SK-N-SH (cell line): ENCODE measurements around the gene ETHE1. TPM values are rescaled to one million over a fixed set of nuclear protein-coding genes. Genes with fewer than 3 reads are reported as not detected.

ENCODE experiments used
- CTCF ChIA-PET: fragments of 300-600, 350-600 bp; formaldehyde crosslinking; extraction: SDS; loops from one replicate; lab custom pipeline; 2021; lab: Yijun Ruan, JAX
- POLR2A ChIA-PET: fragments of 350-600 bp; sonication (Branson Sonifier 250); formaldehyde crosslinking; extraction: SDS; loops from one replicate; lab custom pipeline; 2020; ENCODE audit warnings: antibody characterized with exemption, inconsistent platforms; lab: Yijun Ruan, JAX
- DNase-seq: peaks from one replicate; pipeline ENCODE4 v3.0.0; 2012
- H2AFZ ChIP-seq: fragments of 200-600 bp; sonication (generic); 2 replicates; pipeline ENCODE4 v1.8.1; 2016; ENCODE audit warnings: antibody characterized with exemption, mild to moderate bottlenecking, low read depth
- H3F3A ChIP-seq: fragments of 200-600 bp; sonication (generic); replicated peaks from 2 replicates; pipeline ENCODE3; 2016; ENCODE audit warnings: antibody characterized with exemption, mild to moderate bottlenecking; ENCODE audit not compliant: insufficient read depth
- H3K27ac ChIP-seq, 2 experiments: fragments of 200-500 bp in 1 of 2; fragments of 200-600 bp in 1 of 2; sonication (Bioruptor generic) in 1 of 2; sonication (generic), shearing (Covaris generic) in 1 of 2; 2 replicates each; pipeline versions ENCODE4 v1.5.1 to v1.6.1; 2014 to 2016; ENCODE audit warnings: low read depth in 2 of 2, inconsistent platforms in 1 of 2, low read length in 1 of 2, mild to moderate bottlenecking in 1 of 2, mixed read lengths in 1 of 2
- H3K27me3 ChIP-seq: fragments of 200-600 bp; sonication (generic), shearing (Covaris generic); 2 replicates; pipeline ENCODE4 v1.6.1; 2016; ENCODE audit warnings: mixed run types; ENCODE audit not compliant: insufficient read depth
- H3K36me3 ChIP-seq, 2 experiments: fragments of 200-500 bp in 1 of 2; fragments of 200-600 bp in 1 of 2; sonication (Bioruptor generic) in 1 of 2; sonication (generic) in 1 of 2; replicated peaks in 1 of 2; 2 replicates each; pipeline versions ENCODE3 to v1.5.1; 2014 to 2016; ENCODE audit warnings: low read length in 1 of 2, mild to moderate bottlenecking in 1 of 2; ENCODE audit not compliant: insufficient read depth in 2 of 2, control insufficient read depth in 1 of 2
- H3K4me1 ChIP-seq, 2 experiments: fragments of 200-500 bp in 1 of 2; fragments of 200-600 bp in 1 of 2; sonication (Bioruptor generic) in 1 of 2; sonication (generic), shearing (Covaris generic) in 1 of 2; 2 replicates each; pipeline versions ENCODE4 v1.5.1 to v1.6.1; 2014 to 2016; ENCODE audit warnings: low read depth in 1 of 2, low read length in 1 of 2, mixed run types in 1 of 2; ENCODE audit not compliant: insufficient read depth in 2 of 2, control insufficient read depth in 1 of 2
- H3K4me2 ChIP-seq: fragments of 200-600 bp; sonication (generic), shearing (Covaris generic); 2 replicates; pipeline ENCODE4 v1.6.1; 2017; ENCODE audit warnings: mixed run types
- H3K4me3 ChIP-seq, 2 experiments: fragments of 200-500 bp in 1 of 2; fragments of 200-600 bp in 1 of 2; sonication (Bioruptor generic) in 1 of 2; sonication (generic), shearing (Covaris generic) in 1 of 2; 2 replicates each; pipeline versions ENCODE4 v1.5.1 to v1.8.1; 2014 to 2016; ENCODE audit warnings: low read depth in 2 of 2, inconsistent platforms in 1 of 2, low read length in 1 of 2, mild to moderate bottlenecking in 1 of 2, mixed read lengths in 1 of 2, moderate library complexity in 1 of 2
- H3K79me2 ChIP-seq: fragments of 200-600 bp; sonication (generic); 2 replicates; pipeline ENCODE4 v1.8.1; 2017; ENCODE audit warnings: mild to moderate bottlenecking; ENCODE audit not compliant: insufficient read depth
- H3K9ac ChIP-seq: fragments of 200-600 bp; sonication (generic); 2 replicates; pipeline ENCODE4 v1.6.1; 2017; ENCODE audit warnings: mixed run types
- H3K9me2 ChIP-seq: fragments of 200-600 bp; sonication (generic); 2 replicates; pipeline ENCODE4 v1.6.1; 2017; ENCODE audit warnings: mixed run types
- H3K9me3 ChIP-seq: fragments of 200-600 bp; sonication (generic); 2 replicates; pipeline ENCODE4 v1.6.1; 2017; ENCODE audit warnings: mixed run types, mild to moderate bottlenecking, moderate library complexity
- H4K20me1 ChIP-seq: fragments of 200-600 bp; sonication (generic); 2 replicates; pipeline ENCODE4 v1.6.1; 2017; ENCODE audit warnings: mild to moderate bottlenecking, mixed run types; ENCODE audit not compliant: insufficient read depth
- CHD2 ChIP-seq: fragments of 150-350 bp; IDR thresholded peaks from 2 replicates; pipeline ENCODE4 v1.6.1; 2018; ENCODE audit warnings: low read length; ENCODE audit not compliant: partially characterized antibody
- CTCF ChIP-seq: fragments of 200-600 bp; sonication (generic); IDR thresholded peaks from 2 replicates; pipeline ENCODE4 v1.6.1; 2017; ENCODE audit warnings: antibody characterized with exemption, mild to moderate bottlenecking, moderate library complexity
- JUND ChIP-seq: IDR thresholded peaks from 2 replicates; pipeline ENCODE4 v1.4.0; 2012
- RAD21 ChIP-seq: IDR thresholded peaks from 2 replicates; pipeline ENCODE4 v1.6.1; 2012; ENCODE audit warnings: mild to moderate bottlenecking, low read length
- SMC3 ChIP-seq: IDR thresholded peaks from 2 replicates; pipeline ENCODE4 v1.6.1; 2012; ENCODE audit warnings: low read depth, low read length, improper control_type of control experiment
- WGBS: methylation state at CpG from one replicate; pipeline ENCODE4 v1.1.6; 2017; ENCODE audit warnings: low lambda C conversion rate; 5-methylcytosine and 5-hydroxymethylcytosine counted together
- polyA plus RNA-seq, 3 experiments: library from polyadenylated mRNA; depleted of rRNA; stranded (reverse); fragments of >200 nt; gene quantifications; 2 replicates each; pipeline ENCODE4 v1.2.3, GENCODE V29; 2012

Gene ETHE1
- polyA plus RNA-seq, 1 of the 3 experiments (the other 2 are of a cell fraction), result 86.2 TPM

- no peak overlapping the region for H3K4me2 ChIP-seq
- CTCF ChIA-PET, result interaction anchor here (0.6 to 1.3 kb wide), 2 partner anchors 10 to 33 kb away, joined by 3 read pairs; no protein-coding TSS in a partner anchor
- H4K20me1 ChIP-seq, result 0 out of 2 replicates have a peak, but pooled peaks cover 2% of the 10 kb centered on the region
- no peak for DNase-seq
- no peak for TF ChIP-seq JUND
- 0 out of 2 replicates have a peak, but pooled peaks have one; percentile 10 for TF ChIP-seq CTCF
- no peaks in the 10 kb centered on the region for H3K9me2 ChIP-seq
- H3K79me2 ChIP-seq, result peaks cover 10% of the 10 kb centered on the region; the same call in 1 of the 2 replicates
- no peak overlapping the region for H2AFZ ChIP-seq
- no peak overlapping the region for H3K27ac ChIP-seq
- peaks cover 0 to 14% of the 10 kb centered on the region in 2 experiments; a peak in 1 of 4 replicates for H3K4me1 ChIP-seq
- H3K9ac ChIP-seq, result no peak overlapping the region
- no peaks in the 10 kb centered on the region for H3K9me3 ChIP-seq
- 90% methylated on average over 6 of the region's 6 CpGs for WGBS
- no peaks in the 10 kb centered on the region for H3K27me3 ChIP-seq
- H3K36me3 ChIP-seq, result peaks cover 11 to 13% of the 10 kb centered on the region in 2 experiments
- peaks cover 34% of the 10 kb centered on the region for H3F3A ChIP-seq
- H3K4me3 ChIP-seq, result no peak overlapping the region
- POLR2A ChIA-PET, result no interaction called here
These were observed 33.7 kb upstream of the ETHE1 start for GRCh38 chr19:43560687-43561086.

- Histone ChIP-seq H2AFZ (no peak overlapping the region), H3K9ac (no peak overlapping the region), H3K4me3 (no peak overlapping the region), H3K4me2 (no peak overlapping the region), H3K9me3 (no peaks in the 10 kb centered on the region), H3K79me2 (no peaks in the 10 kb centered on the region; the same call in 1 of the 2 replicates), H3K36me3 (peaks cover 18 to 39% of the 10 kb centered on the region in 2 experiments), H3K27me3 (no peaks in the 10 kb centered on the region), H3K9me2 (no peaks in the 10 kb centered on the region), H4K20me1 (no peaks in the 10 kb centered on the region), H3K27ac (no peak overlapping the region), H3F3A (peaks cover 18% of the 10 kb centered on the region), H3K4me1 (no peaks in the 10 kb centered on the region)
- CTCF ChIA-PET, result interaction anchor here (0.6 to 8.5 kb wide), 39 partner anchors 8 to 240 kb away, joined by 3 to 104 read pairs (median 4); partner anchors contain the start of genes IRGQ, PINLYP, PLAUR and XRCC1
- no peak for TF ChIP-seq CHD2
- peak; percentile 63 for TF ChIP-seq SMC3
- TF ChIP-seq RAD21, result peak; percentile 75
- TF ChIP-seq CTCF, result peak; percentile 78
- peak; percentile 85 for DNase-seq
- 57% methylated on average over 7 of the region's 8 CpGs for WGBS
- POLR2A ChIA-PET, result interaction anchor here (0.7 kb wide), 1 partner anchor 41 kb away, joined by 5 read pairs; the partner anchor contains the start of genes IRGQ and ZNF576
These were observed 28.3 kb upstream of the ETHE1 start for GRCh38 chr19:43555185-43555770.
